Measurements from ENCODE around the gene FAM20C. TPM values are rescaled to one million over a fixed set of nuclear protein-coding genes. Genes with fewer than 3 reads are reported as not detected.

The FAM20C gene
- total and polyA plus RNA-seq, 10 of the 15 experiments (the other 5 are each of a cell fraction or from before 2014, with no cell fraction given), result 0.44 TPM; not detected in 9

DNA sequence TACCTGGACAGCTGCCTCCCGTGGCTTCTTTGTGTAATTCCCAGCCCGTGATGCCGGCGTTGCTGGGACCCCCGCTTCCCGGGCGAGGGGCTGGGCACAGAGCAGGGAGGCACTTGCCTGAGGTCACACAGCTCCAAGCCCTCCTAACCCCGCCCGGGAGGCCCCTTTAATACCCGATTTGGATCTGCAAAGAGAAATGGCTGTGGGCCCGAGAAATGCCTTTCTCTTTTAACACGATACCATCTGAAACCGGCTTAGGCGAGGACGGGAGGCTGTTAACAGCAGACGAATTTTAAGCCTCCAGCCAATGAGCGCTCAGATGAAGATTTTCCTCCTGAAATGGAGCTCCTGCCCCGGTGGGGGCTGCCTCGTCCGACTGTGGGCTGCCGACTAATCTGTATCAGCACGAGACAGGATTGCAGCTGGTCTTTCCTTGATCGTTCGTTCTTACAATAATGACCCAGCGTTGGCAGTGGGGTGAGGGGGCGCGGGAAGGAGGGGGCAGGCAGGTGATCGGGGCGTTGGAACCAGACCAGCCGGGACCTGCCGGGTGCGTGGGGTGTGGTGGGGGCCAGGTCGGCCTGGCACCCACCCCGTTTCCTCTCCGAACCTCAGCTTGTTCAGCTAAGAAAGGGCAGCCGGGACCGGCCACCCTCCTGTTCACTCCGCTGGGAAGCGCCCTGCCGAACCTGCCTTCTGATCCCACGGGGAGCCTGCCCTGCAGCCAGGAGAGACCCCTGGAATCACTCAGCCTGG, 61.4 kb downstream of the FAM20C start:
- no peaks in the 10 kb centered on the region for H3K4me1 ChIP-seq (ENCODE audit: control insufficient read depth, insufficient read depth, low read length)

More for the DNA sequence above, 61.4 kb downstream of the FAM20C start:
- TF ChIP-seq CHD4 (IDR thresholded peaks at IDR 0.05) (no peak), BHLHE40 (IDR thresholded peaks at IDR 0.05; ENCODE audit: borderline replicate concordance in 1 of 2, low read depth in 2 of 2, low read length in 1 of 2) (no peak), NR2C2 (IDR thresholded peaks at IDR 0.05; ENCODE audit: borderline replicate concordance, control insufficient read depth, insufficient read length, low read depth) (no peak), RBBP5 (conservative IDR thresholded peaks at IDR 0.05) (no peak), MXI1 (IDR thresholded peaks at IDR 0.05; ENCODE audit: low read depth, low read length) (no peak)
- TF ChIP-seq, protein P1, sequence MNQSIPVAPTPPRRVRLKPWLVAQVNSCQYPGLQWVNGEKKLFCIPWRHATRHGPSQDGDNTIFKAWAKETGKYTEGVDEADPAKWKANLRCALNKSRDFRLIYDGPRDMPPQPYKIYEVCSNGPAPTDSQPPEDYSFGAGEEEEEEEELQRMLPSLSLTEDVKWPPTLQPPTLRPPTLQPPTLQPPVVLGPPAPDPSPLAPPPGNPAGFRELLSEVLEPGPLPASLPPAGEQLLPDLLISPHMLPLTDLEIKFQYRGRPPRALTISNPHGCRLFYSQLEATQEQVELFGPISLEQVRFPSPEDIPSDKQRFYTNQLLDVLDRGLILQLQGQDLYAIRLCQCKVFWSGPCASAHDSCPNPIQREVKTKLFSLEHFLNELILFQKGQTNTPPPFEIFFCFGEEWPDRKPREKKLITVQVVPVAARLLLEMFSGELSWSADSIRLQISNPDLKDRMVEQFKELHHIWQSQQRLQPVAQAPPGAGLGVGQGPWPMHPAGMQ (IDR thresholded peaks at IDR 0.05; ENCODE audit: borderline replicate concordance), result no peak
- TF ChIP-seq, protein P2, sequence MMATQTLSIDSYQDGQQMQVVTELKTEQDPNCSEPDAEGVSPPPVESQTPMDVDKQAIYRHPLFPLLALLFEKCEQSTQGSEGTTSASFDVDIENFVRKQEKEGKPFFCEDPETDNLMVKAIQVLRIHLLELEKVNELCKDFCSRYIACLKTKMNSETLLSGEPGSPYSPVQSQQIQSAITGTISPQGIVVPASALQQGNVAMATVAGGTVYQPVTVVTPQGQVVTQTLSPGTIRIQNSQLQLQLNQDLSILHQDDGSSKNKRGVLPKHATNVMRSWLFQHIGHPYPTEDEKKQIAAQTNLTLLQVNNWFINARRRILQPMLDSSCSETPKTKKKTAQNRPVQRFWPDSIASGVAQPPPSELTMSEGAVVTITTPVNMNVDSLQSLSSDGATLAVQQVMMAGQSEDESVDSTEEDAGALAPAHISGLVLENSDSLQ (IDR thresholded peaks at IDR 0.05), result no peak
- TF ChIP-seq, protein P3, sequence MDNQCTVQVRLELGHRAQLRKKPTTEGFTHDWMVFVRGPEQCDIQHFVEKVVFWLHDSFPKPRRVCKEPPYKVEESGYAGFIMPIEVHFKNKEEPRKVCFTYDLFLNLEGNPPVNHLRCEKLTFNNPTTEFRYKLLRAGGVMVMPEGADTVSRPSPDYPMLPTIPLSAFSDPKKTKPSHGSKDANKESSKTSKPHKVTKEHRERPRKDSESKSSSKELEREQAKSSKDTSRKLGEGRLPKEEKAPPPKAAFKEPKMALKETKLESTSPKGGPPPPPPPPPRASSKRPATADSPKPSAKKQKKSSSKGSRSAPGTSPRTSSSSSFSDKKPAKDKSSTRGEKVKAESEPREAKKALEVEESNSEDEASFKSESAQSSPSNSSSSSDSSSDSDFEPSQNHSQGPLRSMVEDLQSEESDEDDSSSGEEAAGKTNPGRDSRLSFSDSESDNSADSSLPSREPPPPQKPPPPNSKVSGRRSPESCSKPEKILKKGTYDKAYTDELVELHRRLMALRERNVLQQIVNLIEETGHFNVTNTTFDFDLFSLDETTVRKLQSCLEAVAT (IDR thresholded peaks at IDR 0.05), result no peak
- WGBS (ENCODE audit: insufficient coverage, insufficient replicate concordance, low lambda C conversion rate, missing lambda C conversion rate), result 63% methylated on average over 34 of the region's 41 CpGs
- no peaks in the 10 kb centered on the region; the same call in 2 of the 3 replicates for H3K9me3 ChIP-seq (replicated peaks; ENCODE audit: control insufficient read depth, insufficient read depth, low read length)
- no peak overlapping the region for H3K27ac ChIP-seq (ENCODE audit: control insufficient read depth, insufficient read depth)
- no peak overlapping the region for H3K9ac ChIP-seq (ENCODE audit: control insufficient read depth, insufficient read depth, low read length)
- SMC1A ChIA-PET (ENCODE audit: uncharacterized antibody, unreplicated experiment), result no interaction called here
- H2AFZ ChIP-seq (ENCODE audit: control insufficient read depth, low read depth, low read length), result no peak overlapping the region
- no peaks in the 10 kb centered on the region for H3K27me3 ChIP-seq (replicated peaks in 1 of 2; ENCODE audit: control insufficient read depth in 2 of 2, insufficient read depth in 2 of 2, low read length in 1 of 2)
- H3K36me3 ChIP-seq (ENCODE audit: control insufficient read depth in 2 of 2, insufficient read depth in 2 of 2, low read length in 1 of 2), result no peaks in the 10 kb centered on the region
- no peak for ATAC-seq
- DNase-seq (ENCODE audit: low read depth, low spot score), result no peak
- RAD21 ChIA-PET (ENCODE audit: unreplicated experiment), result no interaction called here
- H4K20me1 ChIP-seq (ENCODE audit: control insufficient read depth, insufficient read depth), result no peaks in the 10 kb centered on the region
- no peak overlapping the region for H3K4me2 ChIP-seq (ENCODE audit: control insufficient read depth, insufficient read depth)
- H3K79me2 ChIP-seq (ENCODE audit: control insufficient read depth, insufficient read depth, low read length), result no peaks in the 10 kb centered on the region
- in situ Hi-C loops (cut with MboI) (no loop called here), intact Hi-C loops (cut with micrococcal nuclease; ENCODE audit: unreplicated experiment) (no loop called here)
- no TSS peak for BruUV-seq (replicated peaks)
- CTCF ChIA-PET, result no interaction called here
- POLR2A ChIA-PET, result no interaction called here
- no peak overlapping the region for H3K4me3 ChIP-seq
- FAIRE-seq, result no peak
